ENCODE measurements around the gene NRF1. TPM values are rescaled to one million over a fixed set of nuclear protein-coding genes. Genes with fewer than 3 reads are reported as not detected.

NRF1 gene
- total RNA-seq, 2 donors from 2014 or later, result 22.9 to 26.4 TPM

DNA sequence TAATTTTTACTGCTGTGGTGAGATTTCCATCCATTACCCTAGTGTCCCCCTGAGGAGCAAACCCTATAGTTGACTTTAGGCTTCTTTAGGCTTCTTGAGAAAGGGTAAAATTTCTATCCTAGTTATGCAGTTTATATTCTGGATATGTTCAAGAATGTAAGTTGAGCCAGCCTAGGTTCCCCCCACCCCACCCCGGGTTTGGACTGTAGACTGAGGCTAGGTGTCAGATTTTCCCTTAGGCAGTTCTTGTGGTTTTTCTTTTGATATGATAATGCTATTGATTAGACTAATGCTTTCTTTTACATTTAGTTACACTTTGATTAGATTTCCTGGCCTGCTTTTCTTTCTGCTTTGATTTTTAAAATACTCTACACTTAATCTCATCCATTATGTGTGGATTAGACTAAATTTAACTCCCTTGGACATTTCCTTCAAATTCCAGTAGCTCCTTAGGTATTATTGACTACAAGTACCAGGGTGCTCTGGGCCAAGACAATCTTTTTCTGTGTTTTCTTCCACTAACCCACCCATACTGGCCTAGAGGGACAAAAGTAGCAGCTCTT, 37.7 kb downstream of the NRF1 start:
- TF ChIP-seq CTCF (conservative IDR thresholded peaks at IDR 0.05), result no peak
- Histone ChIP-seq H3K9me3 (ENCODE audit: control insufficient read depth, low read length) (peaks cover 9% of the 10 kb centered on the region), H3K36me3 (ENCODE audit: control insufficient read depth, insufficient read depth, low read length) (peaks cover 15% of the 10 kb centered on the region), H3K4me3 (ENCODE audit: low read length) (no peak overlapping the region), H3K27me3 (ENCODE audit: control insufficient read depth, insufficient read depth, low read length, poor library complexity, severe bottlenecking) (no peaks in the 10 kb centered on the region), H3K4me1 (ENCODE audit: control insufficient read depth, insufficient read depth, low read length) (no peaks in the 10 kb centered on the region), H3K9ac (ENCODE audit: extremely low read depth, low read length, poor library complexity, severe bottlenecking) (no peak overlapping the region), H3K27ac (ENCODE audit: low read depth, low read length) (no peak overlapping the region)
- DNase-seq, result no peak
- Mint-ChIP-seq H3K36me3 (ENCODE audit: low read depth) (peaks cover 21% of the 10 kb centered on the region), H3K9me3 (peaks cover 7% of the 10 kb centered on the region), H3K4me3 (no peak overlapping the region), H3K27ac (no peak overlapping the region), H3K4me1 (peaks cover 11% of the 10 kb centered on the region), H3K27me3 (ENCODE audit: insufficient read depth) (no peaks in the 10 kb centered on the region)
- 70% methylated on average over 1 of the region's 1 CpG; no CpG with 5 or more reads in 1 of the 2 experiments for WGBS, 2 experiments (ENCODE audit: insufficient coverage in 1 of 2, insufficient read length in 1 of 2)

GRCh38 chr7:129650056-129650758, 38.7 kb downstream of the NRF1 start:
- peaks cover 11% of the 10 kb centered on the region for H3K4me1 Mint-ChIP-seq
- Histone ChIP-seq H3K27me3 (ENCODE audit: control insufficient read depth, insufficient read depth, low read length, poor library complexity, severe bottlenecking) (no peaks in the 10 kb centered on the region), H3K4me3 (ENCODE audit: low read length) (no peak overlapping the region), H3K4me1 (ENCODE audit: control insufficient read depth, insufficient read depth, low read length) (no peaks in the 10 kb centered on the region), H3K36me3 (ENCODE audit: control insufficient read depth, insufficient read depth, low read length) (peaks cover 15% of the 10 kb centered on the region), H3K9ac (ENCODE audit: extremely low read depth, low read length, poor library complexity, severe bottlenecking) (no peak overlapping the region), H3K27ac (ENCODE audit: low read depth, low read length) (no peak overlapping the region), H3K9me3 (ENCODE audit: control insufficient read depth, low read length) (peaks cover 9% of the 10 kb centered on the region)
- WGBS, 2 experiments (ENCODE audit: insufficient coverage in 1 of 2, insufficient read length in 1 of 2), result 100% methylated on average over 1 to 4 of the region's 5 CpGs
- no peak overlapping the region for H3K4me3 Mint-ChIP-seq
- no peak for DNase-seq
- H3K27me3 Mint-ChIP-seq (ENCODE audit: insufficient read depth), result no peaks in the 10 kb centered on the region
- H3K36me3 Mint-ChIP-seq (ENCODE audit: low read depth), result peaks cover 27% of the 10 kb centered on the region
- H3K9me3 Mint-ChIP-seq, result peaks cover 7% of the 10 kb centered on the region
- no peak for TF ChIP-seq CTCF (conservative IDR thresholded peaks at IDR 0.05)
- no peak overlapping the region for H3K27ac Mint-ChIP-seq

DNA sequence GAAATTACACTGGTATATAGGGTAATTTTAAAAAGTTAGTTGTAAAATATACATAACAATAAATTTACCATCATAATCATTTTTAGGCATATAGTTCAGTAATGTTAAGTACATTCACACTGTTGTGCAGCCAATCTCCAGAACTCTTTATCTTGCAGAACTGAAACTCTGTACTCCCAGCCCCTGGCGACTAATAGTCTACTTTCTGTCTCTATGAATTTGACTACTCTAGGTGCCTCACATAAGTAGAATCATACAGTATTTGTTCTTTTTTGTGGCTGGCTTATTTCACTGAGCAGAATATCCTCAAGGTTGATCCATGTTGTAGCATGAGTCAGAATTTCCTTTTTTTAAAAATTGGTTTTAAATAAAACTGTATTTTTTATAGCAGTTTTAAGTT, 41.4 kb downstream of the NRF1 start:
- Mint-ChIP-seq H3K4me3 (no peak overlapping the region), H3K36me3 (ENCODE audit: low read depth) (peaks cover 33% of the 10 kb centered on the region), H3K27ac (no peak overlapping the region), H3K4me1 (peaks cover 3% of the 10 kb centered on the region), H3K27me3 (ENCODE audit: insufficient read depth) (no peaks in the 10 kb centered on the region), H3K9me3 (peaks cover 8% of the 10 kb centered on the region)
- H3K27me3 ChIP-seq (ENCODE audit: control insufficient read depth, insufficient read depth, low read length, poor library complexity, severe bottlenecking), result no peaks in the 10 kb centered on the region
- no peaks in the 10 kb centered on the region for H3K4me1 ChIP-seq (ENCODE audit: control insufficient read depth, insufficient read depth, low read length)
- no peak for DNase-seq
- 100% methylated on average over 1 of the region's 1 CpG for WGBS, 2 experiments (ENCODE audit: insufficient coverage in 1 of 2, insufficient read length in 1 of 2)
- H3K9ac ChIP-seq (ENCODE audit: extremely low read depth, low read length, poor library complexity, severe bottlenecking), result no peak overlapping the region
- no peak overlapping the region for H3K27ac ChIP-seq (ENCODE audit: low read depth, low read length)
- H3K4me3 ChIP-seq (ENCODE audit: low read length), result no peak overlapping the region
- no peak for TF ChIP-seq CTCF (conservative IDR thresholded peaks at IDR 0.05)
- H3K36me3 ChIP-seq (ENCODE audit: control insufficient read depth, insufficient read depth, low read length), result peaks cover 27% of the 10 kb centered on the region
- peaks cover 18% of the 10 kb centered on the region for H3K9me3 ChIP-seq (ENCODE audit: control insufficient read depth, low read length)

Data from endodermal cell (in vitro differentiated cells).